NCI-H2227 (cell line): ENCODE data around the gene PLPP1.

Experiments used
- DNase-seq: peaks from one replicate; lab custom pipeline; 2025; ENCODE audit not compliant: unreplicated experiment; lab: John Stamatoyannopoulos, UW

The PLPP1 gene

DNA sequence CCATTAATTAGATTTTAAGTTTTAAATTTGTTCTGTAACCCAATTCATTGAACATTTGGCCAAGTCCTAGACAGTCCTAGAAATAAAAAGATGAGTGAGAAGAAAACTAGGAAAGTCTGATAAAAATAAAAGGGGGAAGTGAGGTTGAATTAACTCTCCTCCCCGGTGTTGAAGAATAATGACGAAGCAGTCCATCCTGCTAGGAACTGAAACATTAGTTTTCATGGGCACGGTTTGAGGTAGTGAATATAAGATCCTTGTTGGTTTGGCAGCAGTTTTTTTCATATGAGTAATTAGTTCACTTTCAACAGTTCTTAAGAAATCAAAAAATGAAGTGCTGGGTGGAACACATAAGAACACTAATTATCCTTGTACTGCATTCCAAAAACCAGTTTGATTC, 123.9 kb downstream of the PLPP1 start:
- no peak for DNase-seq

DNA sequence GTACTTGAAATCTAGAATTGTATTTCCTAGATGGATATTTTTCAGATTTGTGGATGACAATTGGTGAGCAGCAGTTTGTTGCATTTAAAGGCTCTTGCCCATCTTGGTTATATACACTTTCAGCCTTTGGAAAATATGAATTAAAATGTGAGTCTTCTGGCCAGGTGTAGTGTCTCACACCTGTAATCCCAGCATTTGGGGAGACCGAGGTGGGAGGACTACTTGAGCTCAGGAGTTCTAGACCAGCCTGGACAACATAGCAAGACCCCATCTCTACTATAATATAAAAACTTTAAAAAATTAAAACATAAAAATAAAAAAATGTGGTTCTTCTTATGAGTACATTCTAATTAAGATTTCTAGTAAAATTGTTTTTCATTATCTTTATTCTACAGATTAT, 125.0 kb downstream of the PLPP1 start:
- DNase-seq, result no peak

DNA sequence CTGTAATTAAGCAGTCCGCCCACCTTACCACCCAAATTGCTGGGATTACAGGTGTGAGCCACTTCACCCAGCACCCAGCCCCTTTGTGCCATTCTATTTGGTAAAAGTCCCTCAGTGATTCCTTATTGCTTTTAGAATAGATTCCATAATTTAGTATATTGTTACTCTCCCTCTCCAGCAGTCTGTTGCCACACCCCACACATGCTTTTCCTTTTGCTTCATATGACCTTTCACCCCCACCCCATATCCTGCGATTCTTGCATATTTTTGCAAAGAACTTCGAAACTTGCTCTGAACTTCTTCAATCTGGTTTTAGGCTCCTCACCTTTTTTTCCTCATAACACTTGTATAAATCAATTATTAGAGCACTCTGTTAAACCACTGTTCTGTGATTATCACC, 126.8 kb downstream of the PLPP1 start:
- DNase-seq, result no peak

DNA sequence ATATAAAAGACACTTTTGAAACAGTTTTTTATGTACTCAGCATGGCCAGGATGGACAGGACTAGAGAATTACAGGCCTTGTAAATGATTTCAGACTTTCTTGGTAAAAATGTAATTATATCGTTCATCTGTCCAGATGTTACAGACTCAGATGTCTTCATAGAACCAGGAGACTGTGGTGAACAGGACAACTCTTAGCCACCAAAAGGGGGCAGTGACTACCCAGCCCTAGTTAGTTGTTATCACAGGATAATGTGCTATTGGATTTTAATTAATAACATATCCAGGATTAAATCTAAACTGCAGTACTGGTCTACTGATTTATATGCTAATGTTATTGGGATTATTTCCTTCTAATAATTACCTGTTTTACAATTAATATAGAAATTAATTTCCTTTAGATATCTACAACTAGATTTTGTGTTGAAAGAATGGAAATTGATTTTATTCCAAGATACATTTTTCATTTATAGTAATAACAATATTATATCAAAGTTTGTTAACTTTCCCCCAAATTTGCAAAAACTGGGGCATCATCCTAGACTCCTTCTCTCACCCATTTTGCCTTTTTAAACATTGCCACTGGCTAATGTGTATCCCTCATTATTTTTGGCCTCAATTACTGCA, 127.6 kb downstream of the PLPP1 start:
- DNase-seq, result peak; percentile 3

DNA sequence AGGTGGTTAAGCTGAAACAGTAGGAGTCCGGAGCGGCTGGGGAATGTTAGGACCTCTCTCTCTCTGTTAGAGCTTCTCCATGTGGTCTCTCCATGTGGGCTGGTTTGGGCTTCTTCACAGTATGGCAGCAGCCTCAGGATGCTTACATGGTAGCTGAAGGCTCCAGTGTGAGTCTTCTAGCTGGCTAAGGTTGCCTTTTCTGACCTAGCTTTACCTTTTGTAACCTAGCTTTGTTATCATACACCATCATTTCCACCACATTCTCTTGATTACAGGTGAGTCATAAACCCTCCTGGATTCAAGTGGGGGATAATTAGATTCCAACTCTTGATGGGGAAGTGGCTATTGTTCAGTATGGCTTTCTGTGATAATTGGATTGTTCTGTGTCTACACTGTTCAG, 128.5 kb downstream of the PLPP1 start:
- DNase-seq, result peak; percentile 4

DNA sequence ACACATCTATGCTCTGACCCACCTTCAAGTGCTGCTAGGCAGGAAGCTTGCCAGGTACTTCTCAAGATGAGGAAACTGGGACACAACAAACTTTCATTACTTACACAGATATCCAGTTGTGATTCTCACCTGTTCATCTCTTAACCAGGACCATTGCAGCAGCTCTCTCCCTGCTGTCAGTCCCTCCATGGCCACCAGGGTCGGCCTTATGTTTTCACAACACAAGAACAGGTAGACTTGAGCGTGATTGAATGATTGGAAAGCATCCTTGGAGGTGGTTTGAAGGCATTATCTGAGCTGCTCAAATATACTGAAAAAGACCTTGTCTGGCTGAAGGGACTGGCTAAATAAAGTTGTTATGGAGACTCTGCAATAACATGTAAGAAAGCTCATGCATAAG, 132.6 kb downstream of the PLPP1 start:
- no peak for DNase-seq

- DNase-seq, result no peak
Observed at GRCh38 chr5:55393501-55394175, 141.1 kb downstream of the PLPP1 start.

DNA sequence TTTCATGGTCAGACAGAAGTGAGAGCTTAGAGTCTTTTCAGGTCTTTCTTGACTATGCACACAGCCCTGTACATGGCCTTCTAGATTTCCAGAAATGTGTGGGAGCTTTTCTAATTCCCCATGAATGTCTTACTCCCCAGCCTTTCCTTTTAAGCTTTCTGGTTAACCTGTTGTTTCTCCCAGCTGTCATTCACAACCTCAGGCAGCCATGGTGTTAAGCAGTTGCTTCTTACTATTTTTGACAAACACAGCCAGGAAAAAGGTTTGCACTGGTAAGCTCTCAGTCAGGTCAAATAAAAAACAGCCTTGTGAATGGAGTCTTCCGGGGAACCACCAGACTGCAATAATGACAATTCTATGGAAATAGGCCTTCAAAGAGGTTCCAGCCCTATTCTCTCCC, 142.1 kb downstream of the PLPP1 start:
- no peak for DNase-seq

- DNase-seq, result no peak
Observed at GRCh38 chr5:55391707-55392106, 143.1 kb downstream of the PLPP1 start.

- no peak for DNase-seq
Observed at GRCh38 chr5:55387865-55388264, 146.9 kb downstream of the PLPP1 start.

DNA sequence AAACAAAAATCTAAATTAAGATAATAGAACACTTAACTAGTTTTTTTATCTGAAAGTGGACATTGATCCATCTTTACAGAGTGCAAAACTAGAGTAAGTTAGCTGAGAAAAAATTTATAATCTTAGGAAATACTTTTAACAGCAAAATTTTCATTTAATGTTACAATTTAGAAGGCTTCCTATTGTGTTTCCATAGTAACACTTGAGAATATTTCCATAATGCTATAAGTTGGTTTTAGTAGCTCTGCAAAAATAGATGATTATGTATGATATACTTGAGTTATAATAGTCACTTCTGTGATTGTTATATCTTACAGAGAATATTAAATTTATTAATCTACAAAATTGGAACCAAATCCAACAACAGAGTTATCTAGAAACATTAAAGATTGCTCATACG, 148.4 kb downstream of the PLPP1 start:
- DNase-seq, result no peak

GRCh38 chr5:55385846-55386245, 148.9 kb downstream of the PLPP1 start:
- no peak for DNase-seq

DNA sequence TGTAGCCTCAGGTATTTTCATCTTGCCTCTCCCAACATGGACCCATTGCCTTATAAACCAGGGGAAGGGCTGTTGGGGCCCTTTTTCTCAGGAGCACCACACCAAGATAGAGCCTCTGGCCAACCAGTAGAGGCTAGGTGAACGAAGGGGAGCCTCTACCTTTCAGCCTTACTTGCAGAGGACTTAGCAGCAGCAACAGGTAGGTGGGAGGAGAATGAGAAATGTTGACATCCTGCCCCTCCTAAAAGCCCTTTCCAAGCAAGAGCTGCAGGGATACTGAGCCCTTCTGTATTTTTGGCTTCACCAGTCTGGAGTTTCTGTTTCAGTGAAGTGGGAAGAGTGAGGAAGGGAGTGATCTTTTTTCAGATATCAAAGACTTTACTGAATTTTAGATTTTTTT, 149.5 kb downstream of the PLPP1 start:
- no peak for DNase-seq

GRCh38 chr5:55384072-55384471, 150.7 kb downstream of the PLPP1 start:
- DNase-seq, result no peak

GRCh38 chr5:55383254-55383653, 151.5 kb downstream of the PLPP1 start:
- no peak for DNase-seq

DNA sequence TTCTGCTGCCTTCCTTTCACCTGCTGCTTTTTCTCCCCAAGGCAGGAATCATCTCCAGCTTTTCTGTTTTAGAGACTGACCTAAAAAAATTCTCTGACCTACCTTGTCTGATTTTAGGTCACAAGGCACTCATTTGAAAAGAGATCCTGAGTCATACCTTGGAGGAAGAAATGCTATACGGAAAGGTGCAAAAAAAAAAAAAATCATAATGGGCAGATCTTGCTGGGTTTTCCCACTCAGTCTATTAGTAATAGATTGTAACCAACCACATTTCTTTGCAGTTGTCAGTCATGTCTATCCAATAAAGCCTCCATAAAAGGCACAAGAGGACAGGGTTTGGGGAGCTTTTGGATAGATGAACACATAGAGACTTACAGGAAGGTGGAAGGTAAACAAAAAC, 157.0 kb downstream of the PLPP1 start:
- no peak for DNase-seq
